CD4-positive, alpha-beta T cell (primary cell): ENCODE measurements around the gene MGRN1. TPM values are rescaled to one million over a fixed set of nuclear protein-coding genes. Genes with fewer than 3 reads are reported as not detected.

Experiments
- ATAC-seq: fragments of 200-7000 bp; cut with Tn5 transposase; one replicate; pipeline ENCODE4 v1.10.0; 2022; ENCODE audit warnings: mild to moderate bottlenecking; ENCODE audit not compliant: poor library complexity
- CTCF ChIA-PET: fragments of 350-600 bp; sonication (Branson Sonifier 250); formaldehyde crosslinking; loops from one replicate; lab custom pipeline; 2021; ENCODE audit warnings: antibody characterized with exemption, inconsistent platforms; lab: Charles Lee
- POLR2A ChIA-PET: fragments of 350-600 bp; sonication (Branson Sonifier 250); formaldehyde crosslinking; loops from one replicate; lab custom pipeline; 2021; ENCODE audit warnings: antibody characterized with exemption, inconsistent platforms; lab: Charles Lee
- DNase-seq, 14 experiments: peaks; one replicate each; pipeline ENCODE4 v3.0.0-alpha.2; 2013 to 2020; ENCODE audit warnings: mixed read lengths in 2 of 14
- H3K27ac ChIP-seq, 2 donors: one replicate each; pipeline versions ENCODE4 v1.5.1 to v1.7.0; 2013; ENCODE audit warnings: low read length in 2 of 2, low read depth in 1 of 2, mild to moderate bottlenecking in 1 of 2
- H3K27me3 ChIP-seq, 2 experiments: 1 replicate in 1 of 2; 2 replicates in 1 of 2; pipeline versions ENCODE4 v1.6.1 to v1.7.0; 2013; ENCODE audit warnings: low read length in 2 of 2, control low read depth in 1 of 2, mild to moderate bottlenecking in 1 of 2, moderate library complexity in 1 of 2; ENCODE audit not compliant: insufficient read depth in 2 of 2, control insufficient read depth in 1 of 2
- H3K36me3 ChIP-seq: one replicate; pipeline ENCODE4 v1.6.1; 2013; ENCODE audit warnings: low read length, control low read depth; ENCODE audit not compliant: insufficient read depth
- H3K4me1 ChIP-seq: one replicate; pipeline ENCODE4 v1.6.1; 2013; ENCODE audit warnings: low read length, control low read depth; ENCODE audit not compliant: insufficient read depth
- H3K4me3 ChIP-seq: one replicate; pipeline ENCODE4 v1.5.1; 2013; ENCODE audit warnings: mild to moderate bottlenecking, low read length, moderate library complexity
- H3K9me3 ChIP-seq, 2 experiments: 1 replicate in 1 of 2; 2 replicates in 1 of 2; pipeline versions ENCODE4 v1.6.1 to v1.7.0; 2013; ENCODE audit warnings: low read length in 2 of 2, mild to moderate bottlenecking in 2 of 2, control low read depth in 1 of 2, moderate library complexity in 1 of 2; ENCODE audit not compliant: control insufficient read depth in 1 of 2, insufficient read depth in 1 of 2
- H3K27ac Mint-ChIP-seq: one replicate; pipeline ENCODE4 v1.8.0; 2020; ENCODE audit warnings: mixed read lengths
- H3K27me3 Mint-ChIP-seq: one replicate; pipeline ENCODE4 v1.8.0; 2021; ENCODE audit warnings: mixed read lengths
- H3K36me3 Mint-ChIP-seq: one replicate; pipeline ENCODE4 v1.8.0; 2021; ENCODE audit warnings: low read depth, mixed read lengths
- H3K4me1 Mint-ChIP-seq: one replicate; pipeline ENCODE4 v1.8.0; 2021; ENCODE audit warnings: low read depth, mixed read lengths
- H3K4me3 Mint-ChIP-seq: one replicate; pipeline ENCODE4 v1.8.0; 2020; ENCODE audit warnings: mild to moderate bottlenecking, mixed read lengths
- H3K9me3 Mint-ChIP-seq: one replicate; pipeline ENCODE4 v1.8.0; 2020; ENCODE audit warnings: mixed read lengths
- intact Hi-C, 2 experiments: fragments of 100-400 bp; cut with DNase I in 1 of 2; cut with micrococcal nuclease in 1 of 2; formaldehyde crosslinking; loops; one replicate each; pipeline versions ENCODE4 v1.15.1 to v1.9.0; 2023 to 2025; cut with DNase I, micrococcal nuclease
- total RNA-seq, 174 experiments: library from RNA in 2 of 174; stranded (reverse) in 2 of 174; gene quantifications; one replicate each; pipeline ENCODE4 v1.2.3 and lab custom pipeline; 2021 to 2026
- TF ChIP-seq, protein P1 (sequence below): fragments of 200-600 bp; IDR thresholded peaks from one replicate; pipeline ENCODE4 v1.8.0; 2022; ENCODE audit warnings: antibody characterized with exemption, mild to moderate bottlenecking

MGRN1 gene
- total RNA-seq, 2 experiments from 2014 or later = 45.9 to 48.6 TPM

DNA sequence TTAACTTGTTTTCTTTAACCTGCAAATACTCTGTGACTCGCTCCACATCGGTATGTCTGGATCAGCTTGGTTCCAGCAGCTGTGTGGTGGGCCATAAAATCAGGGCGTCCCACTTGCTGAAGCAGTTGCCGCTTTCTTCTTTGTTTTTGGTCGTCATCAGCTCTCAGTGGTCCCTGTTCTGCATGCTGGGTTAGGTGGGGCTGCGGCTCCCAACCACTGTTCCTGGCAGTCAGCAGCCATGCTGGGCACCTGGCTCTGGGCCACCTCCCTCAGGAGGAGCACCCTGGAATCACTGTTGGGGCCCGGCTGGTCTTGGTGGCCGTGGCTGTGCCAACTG, 23.0 kb downstream of the MGRN1 start:
- Histone ChIP-seq H3K4me3 (no peak overlapping the region), H3K9me3 (no peaks in the 10 kb centered on the region), H3K27ac (no peak overlapping the region), H3K27me3 (no peaks in the 10 kb centered on the region), H3K36me3 (peaks cover 24% of the 10 kb centered on the region), H3K4me1 (peaks cover 46% of the 10 kb centered on the region)
- Mint-ChIP-seq H3K27me3 (no peaks in the 10 kb centered on the region), H3K4me1 (peaks cover 47% of the 10 kb centered on the region), H3K9me3 (no peaks in the 10 kb centered on the region), H3K4me3 (no peak overlapping the region), H3K36me3 (peaks cover 41% of the 10 kb centered on the region), H3K27ac (peak overlapping the region; percentile 84)
- CTCF ChIA-PET = no interaction called here
- intact Hi-C loops = no loop called here
- ATAC-seq = no peak
- POLR2A ChIA-PET = no interaction called here
- no peak for DNase-seq
- TF ChIP-seq, protein P1, sequence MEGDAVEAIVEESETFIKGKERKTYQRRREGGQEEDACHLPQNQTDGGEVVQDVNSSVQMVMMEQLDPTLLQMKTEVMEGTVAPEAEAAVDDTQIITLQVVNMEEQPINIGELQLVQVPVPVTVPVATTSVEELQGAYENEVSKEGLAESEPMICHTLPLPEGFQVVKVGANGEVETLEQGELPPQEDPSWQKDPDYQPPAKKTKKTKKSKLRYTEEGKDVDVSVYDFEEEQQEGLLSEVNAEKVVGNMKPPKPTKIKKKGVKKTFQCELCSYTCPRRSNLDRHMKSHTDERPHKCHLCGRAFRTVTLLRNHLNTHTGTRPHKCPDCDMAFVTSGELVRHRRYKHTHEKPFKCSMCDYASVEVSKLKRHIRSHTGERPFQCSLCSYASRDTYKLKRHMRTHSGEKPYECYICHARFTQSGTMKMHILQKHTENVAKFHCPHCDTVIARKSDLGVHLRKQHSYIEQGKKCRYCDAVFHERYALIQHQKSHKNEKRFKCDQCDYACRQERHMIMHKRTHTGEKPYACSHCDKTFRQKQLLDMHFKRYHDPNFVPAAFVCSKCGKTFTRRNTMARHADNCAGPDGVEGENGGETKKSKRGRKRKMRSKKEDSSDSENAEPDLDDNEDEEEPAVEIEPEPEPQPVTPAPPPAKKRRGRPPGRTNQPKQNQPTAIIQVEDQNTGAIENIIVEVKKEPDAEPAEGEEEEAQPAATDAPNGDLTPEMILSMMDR = no peak

DNA sequence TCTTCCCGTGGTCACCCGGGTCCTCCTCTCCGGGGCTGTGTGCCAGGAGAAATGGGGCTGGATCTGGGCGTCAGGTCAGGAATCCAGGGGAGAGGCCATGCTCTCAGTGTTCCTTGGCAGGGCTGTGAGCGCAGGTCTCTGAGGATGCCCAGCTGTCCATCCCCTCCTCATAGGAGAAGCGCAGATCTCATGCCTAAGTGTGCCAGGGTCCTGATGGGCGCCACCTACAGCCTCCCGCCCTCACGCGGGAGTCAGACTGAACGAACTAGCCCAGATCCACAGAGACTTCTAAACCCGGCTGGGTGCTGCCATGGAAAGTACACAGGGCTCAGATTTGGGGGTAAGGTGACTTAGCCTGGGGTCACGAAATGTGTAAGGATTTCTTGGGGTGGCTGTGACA, 24.3 kb downstream of the MGRN1 start:
- Mint-ChIP-seq H3K27ac (peak overlapping the region; percentile 73), H3K36me3 (peaks cover 51% of the 10 kb centered on the region), H3K4me3 (no peak overlapping the region), H3K27me3 (no peaks in the 10 kb centered on the region), H3K9me3 (no peaks in the 10 kb centered on the region), H3K4me1 (peaks cover 47% of the 10 kb centered on the region)
- ChIA-PET CTCF (interaction anchor here (1.9 kb wide), 1 partner anchor 24 kb away, joined by 10 read pairs; the partner anchor contains the start of gene MGRN1), POLR2A (interaction anchor here (1.8 kb wide), 1 partner anchor 24 kb away, joined by 7 read pairs; the partner anchor contains the start of gene MGRN1)
- TF ChIP-seq, protein P1 = no peak
- H3K36me3 ChIP-seq = peaks cover 32% of the 10 kb centered on the region
- H3K9me3 ChIP-seq = no peaks in the 10 kb centered on the region
- no peak overlapping the region for H3K4me3 ChIP-seq
- peaks cover 46% of the 10 kb centered on the region for H3K4me1 ChIP-seq
- H3K27me3 ChIP-seq = no peaks in the 10 kb centered on the region
- DNase-seq (peak in 1 of 14 experiments; percentile 25), ATAC-seq (no peak)
- no peak overlapping the region for H3K27ac ChIP-seq
- intact Hi-C loops = no loop called here

DNA sequence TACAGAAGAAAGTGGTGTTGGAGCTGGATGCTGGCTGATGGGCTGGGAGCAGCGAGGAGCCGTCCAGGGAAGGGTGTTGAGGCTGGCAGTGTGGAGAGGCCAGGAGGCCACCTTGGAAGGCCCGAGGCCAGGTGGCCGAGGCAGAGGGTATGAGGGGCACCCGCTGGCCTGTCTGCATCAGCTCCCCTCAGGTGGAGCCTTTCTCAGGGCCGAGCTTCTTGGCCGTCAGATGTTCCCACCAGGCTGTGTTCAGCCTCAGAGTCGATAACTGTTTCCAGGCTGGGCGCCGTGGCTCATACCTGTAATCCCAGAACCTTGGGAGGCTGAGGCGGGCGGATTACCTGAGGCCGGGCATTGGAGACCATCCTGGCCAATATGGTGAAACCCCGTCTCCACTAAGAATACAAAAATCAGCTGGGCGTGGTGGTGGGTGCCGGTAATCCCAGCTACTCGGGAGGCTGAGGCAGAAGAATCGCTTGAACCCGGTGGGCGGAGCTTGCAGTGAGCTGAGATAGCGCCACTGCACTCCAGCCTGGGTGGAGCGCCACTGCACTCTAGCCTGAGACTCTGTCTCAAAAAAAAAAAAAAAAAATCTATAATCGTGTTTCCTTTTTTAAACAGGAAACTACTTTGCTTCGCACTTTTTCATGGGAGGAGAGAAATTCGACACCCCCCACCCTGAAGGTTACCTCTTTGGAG, 25.3 kb downstream of the MGRN1 start:
- peaks cover 61% of the 10 kb centered on the region for H3K36me3 Mint-ChIP-seq
- H3K4me1 Mint-ChIP-seq = peaks cover 47% of the 10 kb centered on the region
- peak in 5 of 14 experiments; percentile 1 to 56 (median 37) for DNase-seq
- Histone ChIP-seq H3K36me3 (peaks cover 39% of the 10 kb centered on the region), H3K27ac (peak overlapping the region in 1 of 2 donors; percentile 15), H3K9me3 (no peaks in the 10 kb centered on the region), H3K4me3 (no peak overlapping the region), H3K27me3 (no peaks in the 10 kb centered on the region), H3K4me1 (peaks cover 46% of the 10 kb centered on the region)
- no peaks in the 10 kb centered on the region for H3K9me3 Mint-ChIP-seq
- ChIA-PET POLR2A (interaction anchor here (0.7 to 1.8 kb wide), 5 partner anchors 12 to 443 kb away, joined by 3 to 7 read pairs (median 4); partner anchors contain the start of gene MGRN1), CTCF (interaction anchor here (0.6 to 1.9 kb wide), 11 partner anchors 11 to 307 kb away, joined by 3 to 10 read pairs (median 4); partner anchors contain the start of gene MGRN1)
- H3K27me3 Mint-ChIP-seq = no peaks in the 10 kb centered on the region
- peak; percentile 51 for ATAC-seq
- H3K27ac Mint-ChIP-seq = peak overlapping the region; percentile 73
- H3K4me3 Mint-ChIP-seq = peak overlapping the region; percentile 38
- TF ChIP-seq, protein P1 = no peak
- intact Hi-C loops = loop anchor here (2.0 to 5.0 kb wide), 3 partner anchors 25 to 42 kb away; partner anchors contain the start of genes MGRN1 (in 1 of the 2) and NUDT16L1 (in 1 of the 2)
